ENCODE results near the gene MRPL32. TPM values are rescaled to one million over a fixed set of nuclear protein-coding genes. Genes with fewer than 3 reads are reported as not detected.

MRPL32 gene
- total RNA-seq, 2 experiments from 2014 or later, result 47.2 to 47.4 TPM

GRCh38 chr7:42981601-42982000, 49.4 kb downstream of the MRPL32 start:
- no peaks in the 10 kb centered on the region for H3K36me3 Mint-ChIP-seq (ENCODE audit: low read depth)
- H3K27ac Mint-ChIP-seq, result no peak overlapping the region
- H3K9me3 Mint-ChIP-seq, result no peaks in the 10 kb centered on the region
- ChIA-PET POLR2A (no interaction called here), CTCF (no interaction called here)
- DNase-seq, result no peak
- H3K27me3 Mint-ChIP-seq, result peaks cover 14% of the 10 kb centered on the region
- no peaks in the 10 kb centered on the region for H3K4me1 Mint-ChIP-seq
- H3K4me3 Mint-ChIP-seq, result no peak overlapping the region

- Mint-ChIP-seq H3K36me3 (ENCODE audit: low read depth) (no peaks in the 10 kb centered on the region), H3K27me3 (peaks cover 18% of the 10 kb centered on the region), H3K9me3 (no peaks in the 10 kb centered on the region), H3K4me3 (no peak overlapping the region), H3K27ac (no peak overlapping the region), H3K4me1 (no peaks in the 10 kb centered on the region)
- CTCF ChIA-PET, result no interaction called here
- POLR2A ChIA-PET, result no interaction called here
- DNase-seq, result no peak
Observed at GRCh38 chr7:42982604-42983115, 50.5 kb downstream of the MRPL32 start.

GRCh38 chr7:42984137-42984536, 52.0 kb downstream of the MRPL32 start:
- H3K9me3 Mint-ChIP-seq, result no peaks in the 10 kb centered on the region
- ChIA-PET CTCF (no interaction called here), POLR2A (no interaction called here)
- H3K27ac Mint-ChIP-seq, result no peak overlapping the region
- no peak overlapping the region for H3K4me3 Mint-ChIP-seq
- H3K4me1 Mint-ChIP-seq, result no peaks in the 10 kb centered on the region
- no peaks in the 10 kb centered on the region for H3K36me3 Mint-ChIP-seq (ENCODE audit: low read depth)
- DNase-seq, result no peak
- peaks cover 22% of the 10 kb centered on the region for H3K27me3 Mint-ChIP-seq

- Mint-ChIP-seq H3K4me3 (no peak overlapping the region), H3K36me3 (ENCODE audit: low read depth) (no peaks in the 10 kb centered on the region), H3K27me3 (peaks cover 18% of the 10 kb centered on the region), H3K27ac (no peak overlapping the region), H3K9me3 (no peaks in the 10 kb centered on the region), H3K4me1 (no peaks in the 10 kb centered on the region)
- DNase-seq, result no peak
- CTCF ChIA-PET, result no interaction called here
- POLR2A ChIA-PET, result no interaction called here
Observed at GRCh38 chr7:42986213-42986612, 54.0 kb downstream of the MRPL32 start.

GRCh38 chr7:42986781-42987248, 54.6 kb downstream of the MRPL32 start:
- Mint-ChIP-seq H3K4me3 (no peak overlapping the region), H3K27ac (no peak overlapping the region), H3K27me3 (peaks cover 24% of the 10 kb centered on the region), H3K9me3 (no peaks in the 10 kb centered on the region), H3K4me1 (no peaks in the 10 kb centered on the region), H3K36me3 (ENCODE audit: low read depth) (no peaks in the 10 kb centered on the region)
- DNase-seq, result no peak
- ChIA-PET CTCF (no interaction called here), POLR2A (no interaction called here)

Other genes with a start within 250 kb of the MRPL32 start
- gene C7orf25, start 20.3 kb upstream of the MRPL32 start, total RNA-seq, result 1 to 10 TPM; 2.4 to 5.3 TPM
- 100 to 1,000 TPM; 132 to 133 TPM for gene PSMA2, start 202 bp upstream of the MRPL32 start, total RNA-seq
- gene HECW1, start 180.3 kb downstream of the MRPL32 start, total RNA-seq, result not detected

Data from activated CD4-positive, alpha-beta memory T cell treated with anti-CD3 and anti-CD28 coated beads, Interleukin-2, amount 10 ng/mL, durations not matched to agents 7 days and 5 days (primary cell).